DMS53 treated with DMSO at 0.1 percent for 48 hours (cell line): Measurements from ENCODE around the gene NT5C1B.

ENCODE experiments used
- DNase-seq: peaks from one replicate; lab custom pipeline; 2025; ENCODE audit not compliant: unreplicated experiment; lab: John Stamatoyannopoulos, UW

Gene NT5C1B

DNA sequence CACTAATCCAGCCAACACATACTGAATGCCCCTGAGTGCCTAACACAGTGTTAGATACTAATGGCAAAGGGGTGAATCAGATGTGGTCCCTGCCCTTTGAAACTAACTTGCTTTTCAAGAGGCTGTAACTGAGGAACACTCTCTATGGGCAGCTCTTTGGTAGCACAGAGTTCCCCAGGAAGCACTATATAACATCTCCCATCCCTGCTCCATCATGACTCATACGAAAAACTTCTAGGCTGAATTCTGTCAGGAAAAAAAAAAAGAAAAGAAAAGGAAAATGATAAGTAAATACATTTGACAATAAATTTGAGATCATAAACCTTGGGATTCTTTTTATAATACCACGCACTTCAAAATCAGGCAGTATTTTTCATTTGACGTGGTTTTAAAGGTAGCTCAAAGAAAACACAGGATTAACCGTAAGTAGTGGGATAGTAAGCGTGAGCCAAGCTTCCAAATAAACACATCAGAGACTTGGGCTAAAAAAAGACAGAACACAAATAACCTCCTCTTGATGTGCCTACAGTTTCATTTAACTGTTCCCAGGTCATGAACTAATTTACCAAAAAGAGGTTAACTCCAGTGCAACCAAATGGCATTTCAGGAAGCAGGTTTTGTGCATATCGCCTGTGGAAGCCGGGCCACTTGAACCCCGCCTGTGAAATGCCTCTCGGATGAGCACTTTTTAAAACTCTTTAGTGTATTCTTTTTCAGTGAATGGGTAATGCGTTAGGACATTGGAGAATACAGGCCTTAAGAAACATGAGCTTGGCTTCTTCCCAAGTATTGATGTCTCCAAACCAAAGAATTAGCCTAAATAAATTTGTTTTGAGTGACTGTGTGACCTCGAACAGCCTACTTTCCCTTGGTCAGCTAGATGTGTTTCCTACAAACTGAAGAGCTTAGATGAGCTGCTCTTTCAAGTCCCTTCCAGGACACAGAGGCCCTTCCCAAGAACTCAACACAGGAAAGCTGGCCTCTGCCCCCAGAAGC, 71.0 kb downstream of the NT5C1B start:
- no peak for DNase-seq

DNA sequence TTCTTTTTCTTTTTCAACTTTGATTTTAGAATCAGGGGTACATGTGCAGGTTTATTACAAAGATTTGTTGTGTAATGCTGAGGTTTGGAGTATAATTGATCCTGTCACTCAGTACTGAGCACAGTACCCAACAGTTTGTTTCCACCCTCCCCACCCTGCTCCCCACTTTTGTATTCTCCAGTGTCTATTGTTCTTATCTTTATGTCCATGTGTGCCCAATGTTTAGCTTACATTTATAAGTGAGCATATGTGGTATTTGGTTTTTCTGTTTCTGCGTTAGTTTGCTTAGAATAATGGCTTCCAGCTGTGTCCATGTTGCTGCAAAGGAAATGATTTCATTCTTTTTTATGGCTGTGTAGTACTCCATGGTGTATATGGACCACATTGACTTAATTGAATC, 72.0 kb downstream of the NT5C1B start:
- DNase-seq, result no peak

DNA sequence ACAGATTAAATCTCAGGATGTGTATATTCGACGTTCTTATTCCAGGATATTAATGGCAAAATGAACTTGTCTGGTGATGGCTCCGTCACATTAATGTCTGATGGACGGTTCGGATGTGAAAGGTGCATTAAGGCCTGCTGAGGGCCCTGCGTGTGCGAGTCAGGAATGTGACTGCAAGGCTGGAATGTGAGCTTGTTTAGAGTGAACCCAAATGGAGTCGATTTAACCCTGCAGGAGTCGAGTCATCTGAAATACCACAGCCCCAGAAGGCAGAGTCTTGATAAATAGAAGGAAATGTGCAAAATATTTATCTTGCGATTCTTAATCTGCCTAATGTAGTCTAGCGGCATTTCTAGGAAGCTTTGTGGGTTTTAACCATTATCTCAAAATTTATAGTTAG, 73.3 kb downstream of the NT5C1B start:
- no peak for DNase-seq

DNA sequence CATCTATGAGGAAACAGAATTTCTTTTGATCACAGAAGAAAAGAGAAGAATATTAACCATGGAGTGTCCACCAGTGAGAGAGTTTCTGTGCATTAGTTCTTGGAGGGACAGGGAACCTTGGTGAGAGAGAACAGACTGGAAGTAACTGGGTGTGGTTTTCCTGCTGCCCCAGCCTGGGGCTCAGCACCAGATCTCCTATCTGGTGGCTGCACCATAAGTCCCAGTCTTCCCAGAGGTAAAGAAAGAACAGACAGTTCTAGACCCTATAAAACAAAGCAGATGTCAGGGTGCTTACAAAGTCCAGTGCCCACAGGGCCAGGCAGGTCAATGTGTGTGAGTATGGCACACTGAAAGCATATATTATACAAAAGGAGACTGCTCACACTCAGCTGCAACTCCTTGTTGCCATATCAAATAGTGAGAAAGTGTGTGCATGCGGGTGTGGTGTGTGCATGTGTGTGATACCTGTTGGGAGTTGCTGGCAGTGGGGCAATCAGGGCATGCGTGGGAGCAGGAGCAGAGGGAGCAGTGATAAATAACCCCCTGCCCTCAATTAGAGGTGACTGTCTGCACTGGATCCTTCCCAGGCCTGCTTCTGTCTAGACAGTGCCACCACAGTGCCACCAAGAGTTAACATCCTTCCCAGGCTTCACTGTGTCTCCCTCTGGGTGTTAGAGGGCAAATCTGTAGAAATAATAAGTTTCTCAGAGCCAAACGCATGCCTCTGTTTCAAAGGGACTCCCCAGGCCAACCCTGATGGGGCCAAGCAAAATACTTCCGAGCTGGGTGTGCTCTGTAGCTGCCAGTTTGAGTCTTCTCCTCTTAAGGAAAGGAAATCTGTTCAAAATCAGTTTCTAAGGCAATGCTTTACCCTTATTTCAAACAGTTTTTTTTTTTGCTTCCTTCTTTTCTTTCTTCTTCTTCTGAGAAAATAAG, 74.6 kb downstream of the NT5C1B start:
- no peak for DNase-seq
